Panc1 (cell line): ENCODE measurements around the gene LAIR2. TPM values are rescaled to one million over a fixed set of nuclear protein-coding genes. Genes with fewer than 3 reads are reported as not detected.
"Not testable (repeated sequence)": the region's sequence is repeated elsewhere in the genome, so short reads cannot be mapped to it uniquely, and the experiment has no call there.

Experiments
- ATAC-seq: fragments of 200-7000 bp; cut with Tn5 transposase; 2 replicates; pipeline ENCODE4 v1.9.1; 2020; ENCODE audit warnings: mild to moderate bottlenecking, moderate library complexity
- BruUV-seq: library from RNA; stranded (reverse); fragments of 400-500 nt; replicated peaks from 2 replicates; lab custom pipeline; 2021; lab: Mats Ljungman, UMichigan
- CTCF ChIA-PET: fragments of 300-600 bp; sonication (Branson Sonifier 250); formaldehyde crosslinking; loops from one replicate; lab custom pipeline; 2022; ENCODE audit warnings: antibody characterized with exemption; lab: Charles Lee
- POLR2A ChIA-PET: fragments of 300-600 bp; sonication (Branson Sonifier 250); formaldehyde crosslinking; loops from one replicate; lab custom pipeline; 2022; ENCODE audit warnings: antibody characterized with exemption; lab: Charles Lee
- DNase-seq: peaks from one replicate; pipeline ENCODE4 v3.0.0-alpha.2; 2010; ENCODE audit warnings: low read depth, low spot score
- H3K27ac ChIP-seq: 2 replicates; pipeline ENCODE4 v1.5.1; 2011; ENCODE audit warnings: mild to moderate bottlenecking, low read length, inconsistent platforms
- H3K27me3 ChIP-seq: fragments of 200-500 bp; sonication (Bioruptor generic); 2 replicates; pipeline ENCODE4 v1.6.0; 2014; ENCODE audit warnings: low read length, inconsistent platforms; ENCODE audit not compliant: control insufficient read depth, insufficient read depth
- H3K36me3 ChIP-seq: fragments of 200-500 bp; sonication (Bioruptor generic); 2 replicates; pipeline ENCODE4 v1.5.1; 2014; ENCODE audit warnings: inconsistent platforms, mild to moderate bottlenecking, low read length, moderate library complexity; ENCODE audit not compliant: control insufficient read depth, insufficient read depth
- H3K4me1 ChIP-seq: 2 replicates; pipeline ENCODE4 v1.5.1; 2011; ENCODE audit warnings: inconsistent platforms, mild to moderate bottlenecking, low read length, moderate library complexity; ENCODE audit not compliant: control insufficient read depth, insufficient read depth
- H3K4me3 ChIP-seq, 2 experiments: 2 replicates each; pipeline ENCODE4 v1.5.1; 2011 to 2012; ENCODE audit warnings: low read depth in 2 of 2, low read length in 2 of 2, mild to moderate bottlenecking in 2 of 2, inconsistent platforms in 1 of 2, moderate library complexity in 1 of 2
- H3K9me3 ChIP-seq: fragments of 200-500 bp; sonication (Bioruptor generic); 2 replicates; pipeline ENCODE4 v1.5.1; 2014; ENCODE audit warnings: low read depth, mild to moderate bottlenecking, inconsistent platforms, low read length, moderate library complexity; ENCODE audit not compliant: control insufficient read depth, insufficient read depth
- POLR2AphosphoS5 ChIP-seq: IDR thresholded peaks from 2 replicates; pipeline ENCODE4 v1.6.1; 2012; ENCODE audit warnings: mild to moderate bottlenecking, low read depth, low read length, moderate library complexity
- SIN3A ChIP-seq: IDR thresholded peaks from 2 replicates; pipeline ENCODE4 v1.6.1; 2012; ENCODE audit warnings: low read depth, mild to moderate bottlenecking, low read length, moderate library complexity, borderline replicate concordance; ENCODE audit not compliant: insufficient read depth
- TCF7L2 ChIP-seq: IDR thresholded peaks from 2 replicates; pipeline ENCODE4 v1.6.1; 2011; ENCODE audit warnings: mild to moderate bottlenecking, low read depth, low read length, inconsistent platforms
- in situ Hi-C: cut with HindIII; loops from 2 replicates; pipeline ENCODE4 v1.10.0; 2016; ENCODE audit warnings: low sequenced_read_pairs, low pct_unique_long_range_greater_than_20kb
- intact Hi-C: fragments of 100-400 bp; cut with micrococcal nuclease; formaldehyde crosslinking; loops from one replicate; pipeline ENCODE4 v1.10.0; 2022; ENCODE audit not compliant: unreplicated experiment
- total RNA-seq: library from RNA; stranded (reverse); gene quantifications from one replicate; pipeline ENCODE4 v1.2.1, GENCODE V29; 2021; ENCODE audit not compliant: unreplicated experiment
- TF ChIP-seq, protein P1 (sequence below), 2 experiments: IDR thresholded peaks; 2 replicates each; pipeline ENCODE4 v1.6.1; 2011 to 2012; ENCODE audit warnings: low read depth in 2 of 2, control low read depth in 1 of 2, low read length in 1 of 2, mild to moderate bottlenecking in 1 of 2, moderate library complexity in 1 of 2; ENCODE audit not compliant: insufficient read depth in 1 of 2
- TF ChIP-seq, protein P2 (sequence below): fragments of 450-650 bp; IDR thresholded peaks from 2 replicates; pipeline ENCODE4 v1.5.1; 2017; ENCODE audit warnings: mild to moderate bottlenecking

The LAIR2 gene
- total RNA-seq, 1 experiment from 2014 or later: not detected

DNA sequence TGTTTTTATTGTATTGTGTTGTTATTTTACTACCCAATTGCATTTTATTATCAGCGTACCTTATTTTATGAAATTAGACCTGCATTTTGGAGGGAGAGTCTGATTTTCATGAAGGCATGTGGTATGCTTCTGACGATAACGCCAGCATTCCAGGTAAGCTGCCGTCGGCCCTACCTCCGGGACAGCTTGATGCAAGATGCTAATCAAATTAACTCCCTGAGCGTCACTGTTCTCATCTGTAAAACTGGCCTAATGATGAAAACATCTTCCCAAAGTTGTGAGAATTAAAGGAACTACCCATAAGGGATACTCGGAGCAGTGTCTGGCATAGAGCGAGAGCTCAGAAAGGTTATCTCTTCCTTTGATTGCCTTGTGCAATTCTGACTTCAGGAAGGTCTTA lies 12.9 kb upstream of the LAIR2 start:
- ATAC-seq (no peak), DNase-seq (no peak)
- in situ Hi-C loops (no loop called here), intact Hi-C loops (loop anchor here (10.0 kb wide), 1 partner anchor 65 kb away; no protein-coding TSS in a partner anchor)
- H3K36me3 ChIP-seq: no peaks in the 10 kb centered on the region
- ChIA-PET POLR2A (no interaction called here), CTCF (no interaction called here)
- peaks cover 19% of the 10 kb centered on the region; the same call in 1 of the 2 replicates for H3K27me3 ChIP-seq
- H3K27ac ChIP-seq: no peak overlapping the region
- TF ChIP-seq, protein P1, sequence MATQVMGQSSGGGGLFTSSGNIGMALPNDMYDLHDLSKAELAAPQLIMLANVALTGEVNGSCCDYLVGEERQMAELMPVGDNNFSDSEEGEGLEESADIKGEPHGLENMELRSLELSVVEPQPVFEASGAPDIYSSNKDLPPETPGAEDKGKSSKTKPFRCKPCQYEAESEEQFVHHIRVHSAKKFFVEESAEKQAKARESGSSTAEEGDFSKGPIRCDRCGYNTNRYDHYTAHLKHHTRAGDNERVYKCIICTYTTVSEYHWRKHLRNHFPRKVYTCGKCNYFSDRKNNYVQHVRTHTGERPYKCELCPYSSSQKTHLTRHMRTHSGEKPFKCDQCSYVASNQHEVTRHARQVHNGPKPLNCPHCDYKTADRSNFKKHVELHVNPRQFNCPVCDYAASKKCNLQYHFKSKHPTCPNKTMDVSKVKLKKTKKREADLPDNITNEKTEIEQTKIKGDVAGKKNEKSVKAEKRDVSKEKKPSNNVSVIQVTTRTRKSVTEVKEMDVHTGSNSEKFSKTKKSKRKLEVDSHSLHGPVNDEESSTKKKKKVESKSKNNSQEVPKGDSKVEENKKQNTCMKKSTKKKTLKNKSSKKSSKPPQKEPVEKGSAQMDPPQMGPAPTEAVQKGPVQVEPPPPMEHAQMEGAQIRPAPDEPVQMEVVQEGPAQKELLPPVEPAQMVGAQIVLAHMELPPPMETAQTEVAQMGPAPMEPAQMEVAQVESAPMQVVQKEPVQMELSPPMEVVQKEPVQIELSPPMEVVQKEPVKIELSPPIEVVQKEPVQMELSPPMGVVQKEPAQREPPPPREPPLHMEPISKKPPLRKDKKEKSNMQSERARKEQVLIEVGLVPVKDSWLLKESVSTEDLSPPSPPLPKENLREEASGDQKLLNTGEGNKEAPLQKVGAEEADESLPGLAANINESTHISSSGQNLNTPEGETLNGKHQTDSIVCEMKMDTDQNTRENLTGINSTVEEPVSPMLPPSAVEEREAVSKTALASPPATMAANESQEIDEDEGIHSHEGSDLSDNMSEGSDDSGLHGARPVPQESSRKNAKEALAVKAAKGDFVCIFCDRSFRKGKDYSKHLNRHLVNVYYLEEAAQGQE (IDR thresholded peaks at IDR 0.05; ENCODE audit: insufficient read depth in 1 of 2, low read depth in 2 of 2, low read length in 1 of 2): no peak
- TF ChIP-seq POLR2AphosphoS5: no peak
- no peak for TF ChIP-seq SIN3A
- TF ChIP-seq, protein P2, sequence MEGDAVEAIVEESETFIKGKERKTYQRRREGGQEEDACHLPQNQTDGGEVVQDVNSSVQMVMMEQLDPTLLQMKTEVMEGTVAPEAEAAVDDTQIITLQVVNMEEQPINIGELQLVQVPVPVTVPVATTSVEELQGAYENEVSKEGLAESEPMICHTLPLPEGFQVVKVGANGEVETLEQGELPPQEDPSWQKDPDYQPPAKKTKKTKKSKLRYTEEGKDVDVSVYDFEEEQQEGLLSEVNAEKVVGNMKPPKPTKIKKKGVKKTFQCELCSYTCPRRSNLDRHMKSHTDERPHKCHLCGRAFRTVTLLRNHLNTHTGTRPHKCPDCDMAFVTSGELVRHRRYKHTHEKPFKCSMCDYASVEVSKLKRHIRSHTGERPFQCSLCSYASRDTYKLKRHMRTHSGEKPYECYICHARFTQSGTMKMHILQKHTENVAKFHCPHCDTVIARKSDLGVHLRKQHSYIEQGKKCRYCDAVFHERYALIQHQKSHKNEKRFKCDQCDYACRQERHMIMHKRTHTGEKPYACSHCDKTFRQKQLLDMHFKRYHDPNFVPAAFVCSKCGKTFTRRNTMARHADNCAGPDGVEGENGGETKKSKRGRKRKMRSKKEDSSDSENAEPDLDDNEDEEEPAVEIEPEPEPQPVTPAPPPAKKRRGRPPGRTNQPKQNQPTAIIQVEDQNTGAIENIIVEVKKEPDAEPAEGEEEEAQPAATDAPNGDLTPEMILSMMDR: no peak
- TF ChIP-seq TCF7L2: no peak
- H3K9me3 ChIP-seq: no peaks in the 10 kb centered on the region
- H3K4me1 ChIP-seq: no peaks in the 10 kb centered on the region
- no peak overlapping the region for H3K4me3 ChIP-seq
- no TSS peak for BruUV-seq

DNA sequence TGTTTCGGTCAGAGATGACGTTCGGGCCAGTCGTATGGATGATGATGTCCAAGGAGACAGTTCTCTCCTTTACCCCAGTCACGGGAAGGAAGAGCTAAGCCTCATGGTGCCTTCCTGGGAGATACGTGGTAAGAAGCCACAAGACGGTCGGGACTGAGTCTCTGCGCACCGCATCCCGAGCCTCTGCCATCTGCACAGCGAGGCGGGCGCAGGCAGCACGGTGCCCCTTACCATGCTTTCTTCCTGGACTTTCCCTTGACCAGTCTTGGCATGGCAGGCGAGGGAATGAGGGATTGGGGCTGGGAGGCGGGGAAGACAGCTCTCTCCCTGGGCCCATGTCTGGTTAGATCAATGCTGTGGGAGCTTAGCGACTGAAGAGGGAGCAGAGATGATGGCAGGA lies 10.1 kb upstream of the LAIR2 start:
- ChIA-PET POLR2A (no interaction called here), CTCF (no interaction called here)
- H3K36me3 ChIP-seq: no peaks in the 10 kb centered on the region
- no peak overlapping the region for H3K27ac ChIP-seq
- no peaks in the 10 kb centered on the region for H3K4me1 ChIP-seq
- intact Hi-C loops: no loop called here
- H3K27me3 ChIP-seq: peaks cover 25% of the 10 kb centered on the region
- no peak overlapping the region for H3K4me3 ChIP-seq
- BruUV-seq: no TSS peak
- DNase-seq (no peak), ATAC-seq (no peak)
- TF ChIP-seq TCF7L2: no peak
- TF ChIP-seq, protein P2: no peak
- TF ChIP-seq POLR2AphosphoS5: no peak
- TF ChIP-seq SIN3A: no peak
- TF ChIP-seq, protein P1 (IDR thresholded peaks at IDR 0.05; ENCODE audit: insufficient read depth in 1 of 2, low read depth in 2 of 2, low read length in 1 of 2): no peak
- H3K9me3 ChIP-seq: no peaks in the 10 kb centered on the region
- in situ Hi-C loops: no loop called here

DNA sequence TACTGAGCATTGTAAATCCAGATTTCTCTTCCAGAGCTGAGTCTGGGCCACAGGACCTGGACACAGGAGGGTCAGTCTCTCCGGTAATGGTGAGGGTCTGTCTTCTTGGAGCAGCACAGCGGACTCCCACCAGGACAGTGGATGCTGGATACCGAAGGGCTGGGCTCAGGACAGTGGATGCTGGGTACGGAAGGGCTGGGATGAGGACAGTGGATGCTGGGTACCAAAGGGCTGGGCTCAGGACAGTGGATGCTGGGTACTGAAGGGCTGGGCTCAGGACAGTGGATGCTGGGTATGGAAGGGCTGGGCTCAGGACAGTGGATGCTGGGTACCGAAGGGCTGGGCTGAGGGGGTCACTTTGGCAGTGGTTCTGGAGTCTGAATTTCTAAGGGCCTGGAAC lies 9.6 kb upstream of the LAIR2 start:
- CTCF ChIA-PET, DNase-seq, H3K36me3 ChIP-seq, ATAC-seq, BruUV-seq, H3K4me3 ChIP-seq, intact Hi-C loops, H3K9me3 ChIP-seq, in situ Hi-C loops, H3K4me1 ChIP-seq, H3K27ac ChIP-seq: not testable (repeated sequence)
- peaks cover 25% of the 10 kb centered on the region for H3K27me3 ChIP-seq
- POLR2A ChIA-PET: interaction anchor here (0.7 kb wide), 1 partner anchor 917 kb away, joined by 3 read pairs; no protein-coding TSS in a partner anchor
